ENCODE results near the gene PHF24.

- TF ChIP-seq ZBTB33 (CRISPR knock-in tag; IDR thresholded peaks at IDR 0.05) (no peak), CTCF (CRISPR knock-in tag; IDR thresholded peaks at IDR 0.05) (no peak), JUND (CRISPR knock-in tag; IDR thresholded peaks at IDR 0.05) (no peak), NR2F6 (IDR thresholded peaks at IDR 0.05) (no peak), NR2F6 (CRISPR knock-in tag; IDR thresholded peaks at IDR 0.05) (no peak), NR2C2 (CRISPR knock-in tag; IDR thresholded peaks at IDR 0.05; ENCODE audit: borderline replicate concordance) (no peak)
These were observed 71.2 kb downstream of the PHF24 start for GRCh38 chr9:35029241-35029640.
